ENCODE measurements around the gene PAIP2.
A peak's percentile ranks its signal among the peaks of the same experiment; 100 is the strongest.
"Not testable (repeated sequence)": the region's sequence is repeated elsewhere in the genome, so short reads cannot be mapped to it uniquely, and the experiment has no call there.

The PAIP2 gene

DNA sequence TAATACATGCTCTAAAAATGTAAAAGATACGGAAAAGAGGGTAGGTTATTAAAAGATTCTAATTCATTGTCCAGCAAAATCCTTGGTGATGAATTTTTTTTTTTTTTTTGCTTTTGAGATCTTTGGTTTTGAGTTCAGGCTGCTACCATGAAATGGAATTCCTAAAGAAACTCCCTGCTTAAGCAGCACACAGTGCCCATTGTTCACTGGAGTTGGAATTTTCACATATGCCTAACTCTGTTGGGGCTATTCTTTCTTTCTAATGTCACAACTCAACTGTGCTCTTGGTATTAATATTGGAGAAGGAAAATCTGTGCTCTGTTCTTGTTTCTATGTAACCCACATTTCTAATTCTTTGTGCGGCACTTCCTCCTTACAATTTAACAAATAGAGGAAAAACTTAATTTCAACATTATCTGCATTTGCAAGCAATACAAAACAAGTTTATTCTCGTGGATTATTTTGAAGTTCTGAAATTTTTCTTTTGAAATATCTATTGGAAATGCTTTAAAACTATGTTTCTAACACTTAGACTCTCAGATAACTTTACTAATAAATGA is 26.5 kb upstream of the PAIP2 start:
- DNase-seq (ENCODE audit: low spot score): no peak

DNA sequence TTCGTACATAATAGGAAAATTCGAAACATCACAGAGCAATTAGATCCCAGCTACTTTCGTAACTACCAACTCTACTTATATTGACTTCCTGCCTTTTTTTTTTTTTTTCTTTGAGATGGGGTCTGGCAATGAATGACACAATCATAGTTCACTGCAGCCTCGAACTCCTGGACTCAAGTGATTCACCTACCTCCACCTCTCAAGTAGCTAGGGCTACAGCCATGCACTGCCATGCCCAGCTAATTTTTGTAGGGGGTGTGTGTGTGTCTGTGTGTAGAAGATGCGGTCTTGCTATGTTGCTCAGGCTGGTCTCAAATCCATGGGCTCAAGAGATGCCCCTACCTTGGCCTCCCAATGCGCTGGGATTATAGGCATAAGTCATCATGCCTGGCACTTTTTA is 5.8 kb upstream of the PAIP2 start:
- no peak for DNase-seq (ENCODE audit: low spot score)

DNA sequence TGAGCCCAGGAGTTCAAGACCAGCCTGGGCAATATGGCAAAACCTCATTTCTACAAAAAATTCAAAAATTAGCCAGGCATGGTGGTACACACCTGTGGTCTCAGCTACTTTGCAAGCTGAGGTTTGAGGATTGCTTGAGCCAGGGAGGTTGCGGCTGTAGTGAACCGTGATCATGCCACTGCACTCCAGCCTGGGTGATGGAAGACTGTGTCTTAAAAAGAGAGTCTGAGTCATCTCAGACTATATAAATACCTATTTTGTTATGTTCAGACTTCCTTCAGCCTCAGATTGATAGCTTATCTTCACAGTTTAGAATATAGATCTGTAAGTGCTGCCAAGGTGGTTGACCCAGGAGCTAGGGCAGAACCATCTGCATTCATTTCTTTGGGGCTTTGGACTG is 1.6 kb upstream of the PAIP2 start:
- no peak for DNase-seq (ENCODE audit: low spot score)

DNA sequence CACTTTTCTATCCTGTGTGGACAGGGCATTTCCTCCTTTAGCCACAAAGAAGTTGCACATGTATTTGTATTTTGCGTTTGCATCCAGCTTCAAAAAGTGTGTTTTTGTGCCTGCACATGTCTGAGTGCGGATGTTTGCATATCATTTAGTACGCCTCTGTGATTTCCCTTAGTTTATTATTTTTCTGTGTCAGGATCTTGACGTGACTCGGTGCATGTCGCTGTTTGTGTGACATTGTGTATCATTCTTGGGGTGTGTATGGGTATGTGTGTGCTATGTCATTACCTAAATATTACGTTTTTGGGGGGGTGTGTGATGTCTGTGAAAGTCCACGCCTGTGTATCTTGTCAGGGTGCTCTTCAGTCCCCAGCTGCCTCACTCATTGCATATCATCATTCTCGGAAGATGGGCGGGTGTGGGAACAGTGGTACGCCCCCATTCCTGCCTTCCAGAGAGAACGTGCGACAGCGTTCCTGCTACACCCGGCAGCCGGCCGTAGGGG is 416 bp upstream of the PAIP2 start:
- DNase-seq (ENCODE audit: low spot score): no peak

DNA sequence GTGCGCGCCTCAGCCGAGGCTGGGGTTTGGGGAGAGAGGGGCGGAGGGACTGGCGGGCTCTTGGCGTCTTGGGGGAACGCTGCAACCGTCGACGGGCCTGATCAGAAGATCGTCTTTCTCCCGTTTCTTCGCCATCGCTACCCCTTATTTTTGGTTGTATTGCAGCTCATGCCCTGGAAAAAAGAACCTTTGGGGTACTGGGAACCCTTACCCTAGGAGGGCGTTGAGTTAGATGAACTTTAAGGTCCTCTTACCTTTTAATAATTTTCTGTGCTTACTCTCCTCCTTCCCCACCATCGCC is 719 bp downstream of the PAIP2 start:
- DNase-seq (ENCODE audit: low spot score): no peak

DNA sequence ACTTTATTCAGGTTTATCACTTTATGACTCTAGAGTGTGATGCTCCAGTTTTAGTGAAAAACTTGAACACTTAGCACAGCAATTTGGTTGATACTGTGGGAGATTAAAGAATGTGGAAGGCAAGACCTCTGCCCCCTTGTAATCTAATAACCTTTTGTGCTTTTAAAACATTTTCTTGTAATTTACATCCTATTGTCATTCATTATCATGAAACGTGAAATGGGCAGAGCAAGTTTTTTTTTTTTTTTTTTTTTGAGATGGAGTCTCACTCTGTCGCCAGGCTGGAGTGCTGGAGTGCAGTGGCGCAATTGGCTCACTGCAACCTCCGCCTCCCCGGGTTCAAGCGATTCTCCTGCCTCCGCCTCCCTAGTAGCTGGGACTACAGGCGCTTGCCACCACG is 1.8 kb downstream of the PAIP2 start:
- DNase-seq (ENCODE audit: low spot score): no peak

DNA sequence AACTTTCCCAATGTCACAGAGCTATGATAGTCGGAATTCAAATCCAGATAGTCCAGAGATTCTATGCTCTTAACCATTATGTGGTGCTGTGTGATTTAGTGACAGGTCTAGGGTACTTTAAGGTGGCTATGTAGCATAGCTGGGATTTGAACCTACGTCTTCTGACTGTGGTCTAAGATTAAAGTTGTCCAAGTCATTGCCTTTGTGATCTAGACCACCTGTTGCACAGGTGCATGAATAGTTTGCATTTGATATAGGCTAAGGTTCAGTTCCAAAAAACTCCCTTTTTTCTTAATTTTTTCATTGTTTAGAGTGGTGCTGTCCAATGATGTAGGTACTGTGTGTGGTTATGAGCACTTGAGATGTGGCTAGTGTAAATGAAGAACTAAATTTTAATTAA is 2.5 kb downstream of the PAIP2 start:
- DNase-seq (ENCODE audit: low spot score): no peak

DNA sequence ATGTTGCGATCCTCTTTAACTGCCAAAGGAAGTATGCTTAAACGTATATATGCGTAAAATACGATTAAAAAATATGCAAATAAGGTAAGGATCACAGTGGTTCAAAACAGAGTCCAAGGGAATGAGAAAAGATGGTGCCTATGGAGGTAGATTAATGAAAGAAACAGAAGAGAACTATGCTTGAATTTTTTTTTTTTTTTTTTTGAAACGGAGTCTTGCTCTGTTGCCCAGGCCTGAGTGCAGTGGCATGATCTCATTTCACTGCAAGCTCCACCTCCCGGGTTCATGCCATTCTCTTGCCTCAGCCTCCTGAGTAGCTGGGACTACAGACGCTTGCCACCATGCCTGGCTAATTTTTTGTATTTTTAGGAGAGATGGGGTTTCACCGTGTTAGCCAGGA is 3.8 kb downstream of the PAIP2 start:
- not testable (repeated sequence) for DNase-seq (ENCODE audit: low spot score)

DNA sequence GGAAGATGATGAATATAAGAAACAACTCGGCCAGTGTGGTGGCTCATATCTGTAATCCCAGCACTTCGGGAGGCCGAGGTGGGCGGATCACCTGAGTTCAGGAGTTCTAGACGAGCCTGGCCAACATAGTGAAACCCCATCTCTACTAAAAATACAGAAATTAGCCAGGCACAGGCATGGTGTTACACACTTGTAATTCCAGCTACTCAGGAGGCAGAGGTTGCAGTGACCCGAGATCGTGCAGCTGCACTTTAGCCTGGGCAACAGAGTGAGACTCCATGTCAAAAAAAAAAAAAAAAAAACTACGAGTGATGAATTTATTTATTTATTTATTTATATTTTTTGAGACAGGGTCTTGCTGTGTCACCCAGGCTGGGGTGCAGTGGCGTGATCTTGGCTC is 6.2 kb downstream of the PAIP2 start:
- not testable (repeated sequence) for DNase-seq (ENCODE audit: low spot score)

DNA sequence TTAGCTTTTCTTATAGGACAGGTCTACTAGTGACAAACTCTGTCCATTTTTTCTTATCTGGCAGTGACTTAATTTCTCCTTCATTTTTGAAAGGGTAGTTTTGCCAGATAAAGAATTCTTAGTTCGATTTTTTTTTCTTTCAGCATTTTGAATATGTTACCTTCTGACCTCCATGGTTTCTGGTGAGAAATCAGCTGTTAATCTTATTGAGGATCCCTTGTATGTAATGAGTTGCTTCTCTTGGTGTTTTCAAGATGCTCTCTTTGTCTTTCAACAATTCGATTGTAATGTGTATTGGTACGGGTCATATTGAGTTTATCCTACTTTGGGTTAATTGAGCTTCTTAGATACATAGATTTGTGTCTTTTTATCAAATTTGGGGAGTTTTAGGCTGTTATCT is 12.5 kb downstream of the PAIP2 start:
- no peak for DNase-seq (ENCODE audit: low spot score)

DNA sequence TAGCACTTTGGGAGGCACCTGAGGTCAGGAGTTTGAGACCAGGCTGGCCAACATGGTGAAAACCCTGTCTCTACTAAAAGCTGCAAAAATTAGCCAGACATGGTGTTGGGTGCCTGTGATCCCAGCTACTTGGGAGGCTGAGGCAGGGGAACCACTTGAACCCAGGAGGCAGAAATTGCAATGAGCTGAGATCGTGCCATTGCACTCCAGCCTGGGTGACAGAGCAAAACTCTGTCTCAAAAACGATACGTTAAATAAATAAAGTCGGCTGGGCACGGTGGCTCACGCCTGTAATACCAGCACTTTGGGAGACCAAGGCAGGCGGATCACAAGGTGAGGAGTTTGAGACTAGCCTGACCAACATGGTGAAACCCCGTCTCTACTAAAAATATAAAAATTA is 14.2 kb downstream of the PAIP2 start:
- DNase-seq (ENCODE audit: low spot score): not testable (repeated sequence)

DNA sequence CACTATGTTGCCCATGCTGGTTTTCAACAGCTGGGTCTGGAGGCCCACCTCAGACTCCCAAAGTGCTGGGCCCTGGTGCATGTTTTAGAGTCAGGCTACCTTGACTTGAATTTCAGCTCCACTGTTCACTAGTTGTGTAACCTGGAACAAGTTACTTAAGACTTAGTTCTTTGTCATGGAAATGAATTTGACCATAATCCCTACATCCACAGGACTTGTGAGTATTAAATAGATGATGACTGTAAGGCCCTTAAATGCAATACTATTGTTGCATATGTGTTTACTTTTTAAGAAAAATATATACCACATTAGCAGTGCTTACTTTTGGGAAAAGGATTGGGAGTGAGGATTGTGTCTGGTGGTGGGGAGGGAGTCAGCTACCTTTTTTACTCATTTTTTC is 16.4 kb downstream of the PAIP2 start:
- no peak for DNase-seq (ENCODE audit: low spot score)

DNA sequence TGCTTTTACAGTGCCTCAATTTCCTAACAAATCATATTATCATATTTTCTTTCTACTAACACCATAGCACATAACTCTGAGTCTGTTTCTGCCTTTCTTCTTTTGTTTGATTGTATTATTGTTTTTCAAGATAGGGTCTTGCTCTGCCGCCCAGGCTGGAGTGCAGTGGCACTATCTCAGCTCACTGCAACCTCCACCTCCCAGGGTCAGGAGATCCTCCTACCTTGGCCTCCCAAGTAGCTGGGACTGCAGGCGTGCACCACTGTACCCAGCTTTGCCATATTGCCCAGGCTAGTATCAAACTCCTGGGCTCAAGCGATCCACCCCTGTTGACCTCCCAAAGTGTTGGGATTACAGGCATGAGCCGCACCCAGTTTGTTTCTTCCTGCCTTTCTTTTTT is 18.7 kb downstream of the PAIP2 start:
- no peak for DNase-seq (ENCODE audit: low spot score)

DNA sequence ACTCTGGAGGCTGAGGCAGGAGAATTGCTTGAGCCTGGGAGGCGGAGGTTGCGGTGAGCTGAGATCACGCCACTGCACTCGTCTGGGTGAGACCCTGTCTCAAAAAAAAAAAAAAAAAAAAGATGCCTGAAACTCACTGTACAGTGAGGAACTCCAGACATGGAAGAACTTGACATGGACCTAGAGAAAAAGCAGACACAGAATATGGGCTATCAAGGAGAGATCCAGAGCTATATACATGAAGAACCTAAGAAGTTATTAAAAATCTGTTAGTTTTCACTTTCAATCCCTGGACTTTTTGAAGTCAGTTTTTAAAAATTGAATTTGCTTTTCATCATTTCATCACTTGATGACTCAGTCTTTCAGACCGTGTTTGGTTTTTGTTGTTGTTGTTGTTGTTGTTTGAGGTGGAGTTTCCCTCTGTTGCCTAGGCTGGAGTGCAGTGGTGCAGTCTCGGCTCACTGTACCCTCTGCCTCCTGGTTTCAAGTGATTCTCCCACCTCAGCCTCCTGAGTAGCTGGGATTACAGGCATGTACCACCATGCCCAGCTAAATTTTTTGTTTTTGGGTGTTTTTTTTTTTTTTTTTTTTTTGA is 20.3 kb downstream of the PAIP2 start:
- DNase-seq (ENCODE audit: low spot score): no peak

DNA sequence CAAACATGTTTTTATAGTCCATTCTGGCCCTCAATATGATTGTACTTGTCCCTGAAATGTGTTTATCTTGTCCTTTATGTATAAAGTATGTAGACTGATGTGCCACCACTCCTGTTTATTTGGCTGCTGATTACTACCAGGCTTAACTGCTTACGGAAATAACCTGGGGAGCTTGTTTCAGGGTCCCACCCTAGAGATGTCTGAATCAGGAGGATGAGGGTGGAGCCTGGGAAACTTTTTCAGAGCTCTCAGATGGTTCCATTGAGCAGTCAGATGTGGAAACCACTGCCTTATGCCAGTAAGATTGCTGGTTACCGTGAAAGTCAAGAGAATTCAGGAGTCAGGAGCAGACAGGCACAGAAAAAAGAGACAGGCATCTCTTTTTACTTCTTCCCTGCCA is 22.3 kb downstream of the PAIP2 start:
- DNase-seq (ENCODE audit: low spot score): no peak

DNA sequence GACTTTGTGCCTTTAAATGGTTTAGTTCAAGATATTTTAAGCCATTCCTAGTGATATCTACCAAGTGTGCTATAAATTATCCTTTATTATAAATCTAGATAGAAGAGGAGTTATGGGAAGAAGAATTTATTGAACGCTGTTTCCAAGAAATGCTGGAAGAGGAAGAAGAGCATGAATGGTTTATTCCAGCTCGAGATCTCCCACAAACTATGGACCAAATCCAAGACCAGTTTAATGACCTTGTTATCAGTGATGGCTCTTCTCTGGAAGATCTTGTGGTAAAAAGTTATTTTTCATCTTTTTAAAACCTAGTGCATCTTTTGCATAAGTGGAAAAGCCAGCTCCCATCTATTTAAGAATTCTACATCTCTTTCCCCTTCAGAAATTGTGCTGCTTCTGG is 22.8 kb downstream of the PAIP2 start:
- DNase-seq (ENCODE audit: low spot score): no peak

DNA sequence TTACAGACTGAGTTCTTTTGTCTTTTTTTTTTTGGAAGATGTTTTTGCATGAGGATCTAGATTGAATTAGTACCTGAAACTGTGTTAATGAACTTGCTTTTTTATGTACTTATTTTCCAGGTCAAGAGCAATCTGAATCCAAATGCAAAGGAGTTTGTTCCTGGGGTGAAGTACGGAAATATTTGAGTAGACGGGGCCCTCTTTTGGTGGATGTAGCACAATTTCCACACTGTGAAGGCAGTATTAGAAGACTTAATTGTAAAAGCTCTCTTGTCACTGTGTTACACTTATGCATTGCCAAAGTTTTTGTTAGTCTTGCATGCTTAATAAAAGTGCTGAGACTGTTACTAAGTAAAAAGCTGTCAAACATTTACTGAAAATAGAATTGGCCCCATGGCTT is 27.0 kb downstream of the PAIP2 start:
- no peak for DNase-seq (ENCODE audit: low spot score)

DNA sequence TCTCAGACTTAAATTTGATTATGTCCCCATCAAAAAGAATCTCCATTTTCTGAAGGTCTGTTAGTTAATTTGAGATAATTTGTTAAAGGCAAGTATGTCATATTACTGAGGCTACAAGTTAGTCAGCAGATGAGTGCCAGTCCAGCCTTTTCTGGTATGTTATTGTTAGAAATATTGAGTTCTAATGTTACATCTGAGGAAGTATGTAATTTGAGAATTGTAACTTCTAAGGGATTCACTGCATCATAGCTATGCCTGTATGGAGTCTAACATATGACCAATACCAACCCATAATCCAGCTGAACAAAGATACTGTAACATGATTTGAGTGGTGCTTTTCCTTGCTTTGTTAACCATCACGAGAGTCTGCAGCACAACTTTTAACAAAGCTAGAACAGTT is 27.5 kb downstream of the PAIP2 start:
- no peak for DNase-seq (ENCODE audit: low spot score)

DNA sequence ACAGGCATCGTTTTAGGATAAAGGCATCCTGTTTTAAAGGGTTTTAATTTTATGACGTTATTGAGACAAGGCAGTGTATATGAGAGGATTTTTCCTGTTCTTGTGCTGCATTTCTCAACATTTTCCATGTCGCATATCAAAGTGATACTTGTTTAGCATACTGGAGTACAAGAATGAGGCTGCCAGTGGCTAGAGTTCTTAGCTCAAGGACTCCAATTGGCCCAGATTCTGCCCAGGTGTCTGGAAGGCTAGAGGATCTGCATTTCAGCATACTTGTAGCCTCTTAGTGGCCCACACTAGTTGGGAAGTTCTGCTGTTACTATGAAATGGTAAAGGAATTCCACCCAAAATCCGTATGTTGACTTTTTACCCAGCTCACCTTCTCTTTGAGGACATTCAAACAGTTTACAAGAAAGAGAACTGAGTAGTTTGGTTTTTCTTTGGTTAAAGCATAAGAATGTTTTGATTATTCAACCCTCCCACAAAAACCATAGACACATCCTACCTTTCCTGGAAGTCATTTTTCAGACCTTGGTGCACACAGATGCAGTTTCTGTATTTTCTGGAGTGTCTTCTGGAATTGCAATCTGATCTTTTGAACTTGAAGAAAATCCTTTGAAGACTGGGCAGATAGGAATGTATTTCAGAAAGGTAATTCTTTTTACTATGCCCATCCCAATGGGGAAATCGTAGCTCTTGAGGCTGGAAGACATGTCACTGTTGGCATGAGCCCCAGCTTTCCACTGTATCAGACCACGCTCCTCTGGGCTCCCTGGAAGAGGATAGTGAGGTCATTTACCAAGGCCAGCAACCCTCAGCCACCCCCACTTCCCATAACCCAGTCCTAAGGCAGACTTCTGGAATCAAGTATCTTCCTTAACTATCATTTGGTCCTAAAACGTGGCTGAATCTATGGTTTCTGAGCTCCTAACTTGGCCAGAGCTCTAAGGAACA is 30.1 kb downstream of the PAIP2 start:
- DNase-seq (ENCODE audit: low spot score): no peak

DNA sequence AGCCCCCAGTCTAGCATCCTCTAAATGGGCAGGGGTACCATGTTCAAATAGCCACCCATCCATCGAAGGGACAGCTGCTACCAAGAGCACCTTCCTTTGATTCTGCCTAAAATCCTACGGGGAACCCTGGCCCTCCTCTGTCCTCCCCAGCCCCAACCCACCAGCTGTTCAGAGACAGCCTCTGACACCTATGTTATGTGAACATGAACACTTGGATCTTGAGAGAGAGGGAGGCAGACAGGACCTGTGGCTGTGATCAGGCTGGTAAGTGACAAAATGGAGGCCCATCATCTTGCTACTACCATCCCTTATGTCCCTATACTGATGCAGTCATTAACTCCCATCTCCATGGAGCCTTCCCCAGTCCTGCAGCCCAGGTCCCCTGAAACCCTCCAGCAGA is 33.3 kb downstream of the PAIP2 start:
- DNase-seq (ENCODE audit: low spot score): no peak

DNA sequence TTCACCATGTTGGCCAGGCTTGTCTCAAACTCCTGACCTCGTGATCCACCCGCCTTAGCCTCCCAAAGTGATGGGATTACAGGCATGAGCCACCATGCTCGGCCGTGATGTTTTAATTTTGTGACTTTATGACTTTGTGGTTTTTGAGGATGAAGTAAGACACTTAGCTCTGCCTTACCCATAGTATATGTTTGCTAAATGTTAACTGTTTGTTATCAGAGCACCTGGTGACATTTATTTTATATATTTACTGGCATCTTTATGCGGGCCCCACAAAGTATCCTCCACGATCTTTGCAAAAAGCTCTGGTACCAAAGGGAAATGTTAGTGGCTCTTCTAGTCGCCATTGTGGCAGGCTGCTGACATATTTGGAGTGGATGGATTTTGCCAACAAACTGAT is 34.7 kb downstream of the PAIP2 start:
- no peak for DNase-seq (ENCODE audit: low spot score)

DNA sequence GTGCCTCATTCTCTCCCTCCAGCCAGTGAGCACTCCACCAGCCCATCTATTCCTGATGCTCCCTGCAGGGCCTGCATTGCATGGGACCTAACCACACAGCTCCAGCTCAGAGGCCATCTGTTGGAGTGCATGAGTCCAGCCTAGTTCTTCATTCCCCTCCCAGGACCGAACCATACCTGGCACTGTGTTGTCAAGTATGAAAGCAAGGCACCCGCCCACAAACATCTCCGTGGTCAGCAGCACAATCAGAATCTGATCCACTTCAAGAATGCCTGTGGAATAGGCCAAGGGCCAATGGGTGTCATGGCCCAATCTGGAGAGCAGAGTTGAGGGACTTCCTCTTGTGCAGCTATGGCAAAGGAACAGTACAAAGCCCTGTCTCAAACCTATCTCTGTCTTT is 35.6 kb downstream of the PAIP2 start:
- DNase-seq (ENCODE audit: low spot score): no peak

DNA sequence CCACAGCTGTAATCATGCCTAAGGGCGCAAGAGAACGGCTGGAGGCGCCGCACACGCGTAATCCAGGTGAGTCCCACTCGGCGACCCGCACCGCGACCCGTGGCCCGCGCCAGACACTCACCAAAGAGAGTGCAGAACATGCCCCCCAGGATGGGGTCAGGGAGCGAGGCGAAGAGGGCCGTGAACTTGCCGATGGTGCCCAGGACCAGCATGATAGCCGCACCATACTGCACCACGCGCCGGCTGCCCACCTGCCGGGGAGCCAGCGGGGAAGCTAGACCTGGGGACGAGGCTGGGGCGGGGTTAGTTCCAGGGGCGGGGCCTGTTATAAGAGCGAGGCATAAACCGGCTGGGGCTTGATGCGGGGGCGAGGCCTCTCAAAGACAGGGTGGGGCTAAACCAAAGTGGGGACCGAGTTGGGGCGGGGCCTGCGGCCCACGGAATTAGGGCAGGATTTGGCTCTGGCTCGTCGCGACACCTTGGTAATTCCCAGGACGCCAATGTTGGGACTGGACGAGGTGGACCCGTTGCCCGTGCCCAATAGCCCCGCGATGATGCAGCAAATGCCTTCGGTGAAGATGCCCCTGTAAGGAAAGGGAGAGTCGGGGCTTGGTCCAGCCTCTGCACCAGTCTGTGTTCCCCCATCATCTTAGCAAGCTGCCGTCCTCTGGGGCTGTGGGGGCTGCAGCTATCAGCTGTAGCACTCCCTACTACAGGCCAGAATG is 36.6 kb downstream of the PAIP2 start:
- DNase-seq (ENCODE audit: low spot score): peak; percentile 15

All from AG20443 (cell line).